ENCODE results near the gene RANGAP1.

DNA sequence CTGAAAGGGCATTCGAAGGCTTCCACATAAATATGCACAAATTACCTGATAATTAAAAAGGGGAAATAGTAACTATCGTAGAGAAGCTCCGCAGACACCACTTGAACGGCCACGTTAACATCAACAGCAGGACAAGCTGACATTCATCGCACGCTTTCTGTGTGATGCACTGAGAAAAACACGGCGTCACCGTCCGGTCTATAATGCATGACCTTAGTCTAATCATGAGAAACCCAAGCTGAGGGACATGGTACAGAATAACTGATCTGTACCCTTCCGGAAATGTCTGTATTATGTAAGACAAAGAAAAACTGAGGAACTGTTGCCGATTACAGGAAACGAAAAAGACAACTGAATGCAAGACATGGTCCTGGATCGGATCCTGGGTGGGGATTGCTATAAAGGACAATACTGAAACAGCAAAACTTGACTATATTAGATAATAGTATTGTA, 678 bp upstream of the RANGAP1 start:
- TF ChIP-seq EP300 (IDR thresholded peaks at IDR 0.05): no peak
- TF ChIP-seq, protein P1, sequence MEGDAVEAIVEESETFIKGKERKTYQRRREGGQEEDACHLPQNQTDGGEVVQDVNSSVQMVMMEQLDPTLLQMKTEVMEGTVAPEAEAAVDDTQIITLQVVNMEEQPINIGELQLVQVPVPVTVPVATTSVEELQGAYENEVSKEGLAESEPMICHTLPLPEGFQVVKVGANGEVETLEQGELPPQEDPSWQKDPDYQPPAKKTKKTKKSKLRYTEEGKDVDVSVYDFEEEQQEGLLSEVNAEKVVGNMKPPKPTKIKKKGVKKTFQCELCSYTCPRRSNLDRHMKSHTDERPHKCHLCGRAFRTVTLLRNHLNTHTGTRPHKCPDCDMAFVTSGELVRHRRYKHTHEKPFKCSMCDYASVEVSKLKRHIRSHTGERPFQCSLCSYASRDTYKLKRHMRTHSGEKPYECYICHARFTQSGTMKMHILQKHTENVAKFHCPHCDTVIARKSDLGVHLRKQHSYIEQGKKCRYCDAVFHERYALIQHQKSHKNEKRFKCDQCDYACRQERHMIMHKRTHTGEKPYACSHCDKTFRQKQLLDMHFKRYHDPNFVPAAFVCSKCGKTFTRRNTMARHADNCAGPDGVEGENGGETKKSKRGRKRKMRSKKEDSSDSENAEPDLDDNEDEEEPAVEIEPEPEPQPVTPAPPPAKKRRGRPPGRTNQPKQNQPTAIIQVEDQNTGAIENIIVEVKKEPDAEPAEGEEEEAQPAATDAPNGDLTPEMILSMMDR (IDR thresholded peaks at IDR 0.05): no peak
- TF ChIP-seq POLR2A (IDR thresholded peaks at IDR 0.05): no peak
- no peak for TF ChIP-seq POLR2AphosphoS5 (IDR thresholded peaks at IDR 0.05)
